ENCODE results near the gene RAB7A.
"Not testable (repeated sequence)": the region's sequence is repeated elsewhere in the genome, so short reads cannot be mapped to it uniquely, and the experiment has no call there.

Gene RAB7A

DNA sequence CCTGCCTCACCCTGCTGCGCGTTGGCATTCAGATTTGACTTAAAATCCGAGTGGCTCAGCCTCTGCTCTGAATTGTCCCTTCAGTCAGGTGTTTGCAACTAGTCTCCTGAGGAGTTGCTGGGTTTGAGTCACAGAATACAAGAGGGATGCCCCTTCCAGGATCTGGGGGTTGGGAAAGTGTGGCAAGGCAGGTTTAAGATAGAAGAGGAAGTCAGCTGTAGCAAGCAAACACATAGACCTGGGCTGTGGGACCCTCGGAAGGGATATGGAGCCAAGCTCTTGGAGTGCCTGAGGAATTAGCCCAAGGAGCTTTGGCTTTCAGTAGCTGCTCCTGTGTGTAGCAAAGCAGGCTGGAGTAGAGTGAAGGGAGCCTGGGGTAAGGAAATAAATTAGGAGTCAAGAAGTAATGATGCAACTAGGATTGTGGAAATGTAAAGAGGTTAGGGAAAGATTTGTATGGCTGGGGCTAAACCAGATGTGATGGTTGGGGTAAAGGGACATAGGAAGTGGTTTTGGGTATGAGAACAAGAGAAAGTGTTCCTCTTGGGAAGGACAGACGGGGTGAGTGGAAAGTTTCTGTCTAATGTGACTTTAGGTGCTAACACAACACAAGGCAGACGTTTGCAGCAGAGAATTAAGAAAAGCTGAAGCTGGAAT, 41.2 kb downstream of the RAB7A start:
- H3K4me3 ChIP-seq (ENCODE audit: low read length) = no peak overlapping the region
- no peak for DNase-seq (ENCODE audit: low read depth)
- TF ChIP-seq, protein P1, sequence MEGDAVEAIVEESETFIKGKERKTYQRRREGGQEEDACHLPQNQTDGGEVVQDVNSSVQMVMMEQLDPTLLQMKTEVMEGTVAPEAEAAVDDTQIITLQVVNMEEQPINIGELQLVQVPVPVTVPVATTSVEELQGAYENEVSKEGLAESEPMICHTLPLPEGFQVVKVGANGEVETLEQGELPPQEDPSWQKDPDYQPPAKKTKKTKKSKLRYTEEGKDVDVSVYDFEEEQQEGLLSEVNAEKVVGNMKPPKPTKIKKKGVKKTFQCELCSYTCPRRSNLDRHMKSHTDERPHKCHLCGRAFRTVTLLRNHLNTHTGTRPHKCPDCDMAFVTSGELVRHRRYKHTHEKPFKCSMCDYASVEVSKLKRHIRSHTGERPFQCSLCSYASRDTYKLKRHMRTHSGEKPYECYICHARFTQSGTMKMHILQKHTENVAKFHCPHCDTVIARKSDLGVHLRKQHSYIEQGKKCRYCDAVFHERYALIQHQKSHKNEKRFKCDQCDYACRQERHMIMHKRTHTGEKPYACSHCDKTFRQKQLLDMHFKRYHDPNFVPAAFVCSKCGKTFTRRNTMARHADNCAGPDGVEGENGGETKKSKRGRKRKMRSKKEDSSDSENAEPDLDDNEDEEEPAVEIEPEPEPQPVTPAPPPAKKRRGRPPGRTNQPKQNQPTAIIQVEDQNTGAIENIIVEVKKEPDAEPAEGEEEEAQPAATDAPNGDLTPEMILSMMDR (IDR thresholded peaks at IDR 0.05; ENCODE audit: insufficient read depth, low read depth, low read length, missing control alignments) = no peak

DNA sequence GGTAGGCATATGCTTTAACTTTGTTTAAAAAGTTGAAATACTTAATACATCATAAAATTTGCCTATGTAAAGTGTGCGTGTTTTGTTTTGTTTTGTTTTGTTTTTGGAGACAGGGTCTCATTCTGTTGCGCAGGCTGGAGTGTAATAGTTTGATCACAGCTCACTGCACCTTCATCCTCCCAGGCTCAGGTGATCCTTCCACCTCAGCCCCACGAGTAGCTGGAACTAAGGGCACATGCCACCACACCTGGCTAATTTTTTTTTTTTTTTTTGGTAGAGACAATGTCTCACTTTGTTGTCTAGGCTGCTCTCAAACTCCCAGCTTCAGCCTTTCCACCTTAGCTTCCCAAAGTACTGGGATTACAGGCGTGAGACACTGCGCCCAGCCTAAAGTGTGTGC, 42.5 kb downstream of the RAB7A start:
- H3K4me3 ChIP-seq (ENCODE audit: low read length) = no peak overlapping the region
- DNase-seq (ENCODE audit: low read depth) = no peak
- TF ChIP-seq, protein P1 (IDR thresholded peaks at IDR 0.05; ENCODE audit: insufficient read depth, low read depth, low read length, missing control alignments) = no peak

DNA sequence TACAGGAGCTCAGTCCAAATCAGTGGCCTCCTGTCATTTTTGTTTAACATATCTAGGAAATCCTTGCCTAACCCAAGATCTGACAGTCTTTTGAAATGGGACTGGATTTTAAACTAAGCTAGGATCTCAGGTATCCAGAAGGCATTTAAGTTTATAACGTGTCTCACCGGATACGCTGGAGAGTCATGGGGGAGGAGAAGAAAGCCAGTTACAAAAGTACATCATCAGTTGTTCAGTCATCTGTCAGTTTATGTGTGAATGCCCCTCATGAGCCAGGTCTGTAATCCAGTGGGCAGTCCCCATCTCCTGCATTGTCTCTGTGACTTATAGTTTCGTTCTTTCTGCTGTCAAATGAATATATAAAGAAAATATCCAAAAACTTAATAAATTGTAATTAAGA, 44.4 kb downstream of the RAB7A start:
- DNase-seq (ENCODE audit: low read depth) = no peak
- TF ChIP-seq, protein P1 (IDR thresholded peaks at IDR 0.05; ENCODE audit: insufficient read depth, low read depth, low read length, missing control alignments) = no peak

DNA sequence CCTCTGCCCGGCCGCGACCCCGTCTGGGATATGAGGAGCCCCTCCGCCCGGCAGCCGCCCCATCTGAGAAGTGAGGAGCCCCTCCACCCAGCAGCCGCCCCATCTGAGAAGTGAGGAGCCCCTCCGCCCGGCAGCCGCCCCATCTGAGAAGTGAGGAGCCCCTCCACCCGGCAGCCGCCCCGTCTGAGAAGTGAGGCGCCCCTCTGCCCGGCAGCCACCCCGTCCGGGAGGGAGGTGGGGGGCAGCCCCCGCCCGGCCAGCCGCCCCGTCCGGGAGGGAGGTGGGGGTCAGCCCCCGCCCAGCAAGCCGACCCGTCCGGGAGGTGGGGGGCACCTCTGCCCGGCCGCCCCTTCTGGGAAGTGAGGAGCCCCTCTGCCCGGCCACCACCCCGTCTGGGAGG, 47.2 kb downstream of the RAB7A start:
- not testable (repeated sequence) for DNase-seq (ENCODE audit: low read depth); H3K4me3 ChIP-seq (ENCODE audit: low read length)

More for the DNA sequence above, 44.4 kb downstream of the RAB7A start:
- H3K4me3 ChIP-seq (ENCODE audit: low read length) = no peak overlapping the region

DNA sequence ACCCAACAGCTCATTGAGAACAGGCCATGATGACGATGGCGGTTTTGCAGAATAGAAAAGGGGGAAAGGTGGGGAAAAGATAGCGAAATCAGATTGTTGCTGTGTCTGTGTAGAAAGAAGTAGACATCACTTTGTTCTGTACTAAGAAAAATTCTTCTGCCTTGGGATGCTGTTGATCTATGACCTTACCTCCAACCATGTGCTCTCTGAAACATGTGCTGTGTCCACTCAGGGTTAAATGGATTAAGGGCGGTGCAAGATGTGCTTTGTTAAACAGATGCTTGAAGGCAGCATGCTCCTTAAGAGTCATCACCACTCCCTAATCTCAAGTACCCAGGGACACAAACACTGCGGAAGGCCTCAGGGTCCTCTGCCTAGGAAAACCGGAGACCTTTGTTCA, 47.6 kb downstream of the RAB7A start:
- DNase-seq (ENCODE audit: low read depth); H3K4me3 ChIP-seq (ENCODE audit: low read length): not testable (repeated sequence)

DNA sequence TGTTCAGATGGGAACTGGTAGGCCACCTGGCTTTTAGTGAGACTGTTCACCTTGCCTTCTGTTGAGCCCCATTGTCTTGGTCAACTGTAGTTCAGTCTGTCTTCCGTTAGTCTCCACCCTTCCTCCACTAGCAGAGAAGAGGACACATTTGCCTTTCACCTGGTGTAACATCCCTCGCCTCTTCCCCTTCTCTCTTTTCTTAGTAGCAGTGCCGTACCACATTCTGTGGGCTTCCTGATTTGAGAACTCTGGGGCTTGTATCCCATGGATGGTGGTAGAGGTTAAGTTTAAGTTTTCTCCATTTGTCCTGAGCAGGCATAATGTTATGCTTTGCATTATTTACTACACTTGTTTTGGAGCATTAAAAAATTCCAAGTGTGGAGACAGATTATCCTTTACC, 49.3 kb downstream of the RAB7A start:
- H3K4me3 ChIP-seq (ENCODE audit: low read length) = no peak overlapping the region
- TF ChIP-seq, protein P1 (IDR thresholded peaks at IDR 0.05; ENCODE audit: insufficient read depth, low read depth, low read length, missing control alignments) = no peak
- no peak for DNase-seq (ENCODE audit: low read depth)

DNA sequence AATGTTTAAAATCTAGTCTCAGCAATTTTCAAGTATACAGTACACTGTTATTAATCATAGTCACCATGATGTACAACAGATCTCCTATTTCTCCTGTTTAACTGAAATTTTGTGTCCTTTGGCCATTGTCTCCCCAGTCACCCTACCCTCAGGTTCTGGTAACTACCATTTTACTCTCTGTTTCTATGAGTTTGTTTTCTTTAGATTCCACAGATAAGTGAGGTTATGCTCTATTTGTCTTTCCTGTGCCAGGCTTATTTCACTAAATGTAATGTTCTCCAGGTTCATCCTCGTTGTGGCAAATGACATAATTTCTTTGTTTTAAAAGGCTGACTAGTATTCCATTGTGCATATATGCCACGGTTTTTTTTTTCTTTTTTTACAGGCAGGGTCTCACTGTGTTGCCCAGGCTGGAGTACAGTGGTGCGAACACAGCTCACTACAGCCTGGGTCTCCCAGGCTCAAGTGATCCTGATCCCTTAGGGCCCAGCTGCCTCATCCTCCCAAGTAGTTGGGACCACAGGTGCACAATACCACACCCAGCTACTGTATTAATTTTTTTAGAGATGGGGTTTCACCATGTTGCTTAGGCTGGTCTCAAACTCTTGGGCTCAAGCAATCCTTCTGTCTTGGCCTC, 50.0 kb downstream of the RAB7A start:
- TF ChIP-seq, protein P1 (IDR thresholded peaks at IDR 0.05; ENCODE audit: insufficient read depth, low read depth, low read length, missing control alignments) = no peak
- H3K4me3 ChIP-seq (ENCODE audit: low read length) = no peak overlapping the region
- DNase-seq (ENCODE audit: low read depth) = no peak
